Naive thymus-derived CD4-positive, alpha-beta T cell (primary cell): Measurements from ENCODE around the gene NKAIN1. TPM values are rescaled to one million over a fixed set of nuclear protein-coding genes. Genes with fewer than 3 reads are reported as not detected.

Experiments used
- ATAC-seq: fragments of 150-1000 bp; cut with Tn5 transposase; 2 replicates; pipeline ENCODE4 v1.10.0; 2021; ENCODE audit warnings: mild to moderate bottlenecking, moderate library complexity
- CTCF ChIA-PET: fragments of 350-600 bp; sonication (Branson Sonifier 250); formaldehyde crosslinking; loops from one replicate; lab custom pipeline; 2021; ENCODE audit warnings: antibody characterized with exemption; lab: Charles Lee
- POLR2A ChIA-PET: fragments of 350-600 bp; sonication (Branson Sonifier 250); formaldehyde crosslinking; loops from one replicate; lab custom pipeline; 2021; ENCODE audit warnings: antibody characterized with exemption, inconsistent platforms; lab: Charles Lee
- DNase-seq, 9 donors: peaks; one replicate each; pipeline versions ENCODE4 v3.0.0 to v3.0.0-alpha.2; 2020 to 2022; ENCODE audit warnings: mixed read lengths in 1 of 9
- H3K27ac ChIP-seq: one replicate; pipeline ENCODE4 v1.7.0; 2013; ENCODE audit warnings: mild to moderate bottlenecking, low read depth, low read length, moderate library complexity
- H3K27me3 ChIP-seq, 2 donors: one replicate each; pipeline ENCODE4 v1.7.0; 2013; ENCODE audit warnings: low read length in 2 of 2, mild to moderate bottlenecking in 2 of 2, moderate library complexity in 2 of 2; ENCODE audit not compliant: control insufficient read depth in 2 of 2, insufficient read depth in 2 of 2
- H3K36me3 ChIP-seq, 3 experiments: 1 replicate in 2 of 3; 2 replicates in 1 of 3; pipeline ENCODE4 v1.7.0; 2013; ENCODE audit warnings: low read length in 3 of 3, mild to moderate bottlenecking in 3 of 3, moderate library complexity in 1 of 3; ENCODE audit not compliant: insufficient read depth in 3 of 3, control insufficient read depth in 2 of 3
- H3K4me1 ChIP-seq, 2 donors: one replicate each; pipeline ENCODE4 v1.7.0; 2013; ENCODE audit warnings: low read length in 2 of 2, mild to moderate bottlenecking in 2 of 2, moderate library complexity in 1 of 2; ENCODE audit not compliant: control insufficient read depth in 2 of 2, insufficient read depth in 2 of 2
- H3K4me3 ChIP-seq: 2 replicates; pipeline ENCODE4 v1.7.0; 2013; ENCODE audit warnings: mild to moderate bottlenecking, low read length
- H3K9me3 ChIP-seq, 3 experiments: 1 replicate in 2 of 3; 2 replicates in 1 of 3; pipeline ENCODE4 v1.7.0; 2013; ENCODE audit warnings: low read length in 3 of 3; ENCODE audit not compliant: control insufficient read depth in 2 of 3
- H3K27ac Mint-ChIP-seq, 9 donors: one replicate each; pipeline ENCODE4 v1.8.0; 2020 to 2022; ENCODE audit warnings: mixed read lengths in 9 of 9, mild to moderate bottlenecking in 8 of 9, moderate library complexity in 5 of 9, inconsistent platforms in 2 of 9
- H3K27me3 Mint-ChIP-seq, 5 donors: one replicate each; pipeline ENCODE4 v1.8.0; 2021 to 2022; ENCODE audit warnings: mixed read lengths in 5 of 5, mild to moderate bottlenecking in 1 of 5
- H3K36me3 Mint-ChIP-seq, 5 donors: one replicate each; pipeline ENCODE4 v1.8.0; 2020 to 2022; ENCODE audit warnings: mixed read lengths in 5 of 5, mild to moderate bottlenecking in 3 of 5, inconsistent platforms in 1 of 5
- H3K4me1 Mint-ChIP-seq, 7 donors: one replicate each; pipeline ENCODE4 v1.8.0; 2020 to 2022; ENCODE audit warnings: mixed read lengths in 7 of 7, mild to moderate bottlenecking in 3 of 7, inconsistent platforms in 1 of 7
- H3K4me3 Mint-ChIP-seq, 10 donors: one replicate each; pipeline ENCODE4 v1.8.0; 2020 to 2022; ENCODE audit warnings: mild to moderate bottlenecking in 10 of 10, mixed read lengths in 10 of 10, moderate library complexity in 6 of 10, inconsistent platforms in 2 of 10
- H3K9me3 Mint-ChIP-seq, 11 donors: one replicate each; pipeline ENCODE4 v1.8.0; 2020 to 2022; ENCODE audit warnings: mixed read lengths in 11 of 11, mild to moderate bottlenecking in 4 of 11, inconsistent platforms in 1 of 11, moderate library complexity in 1 of 11
- intact Hi-C, 2 donors: fragments of 100-400 bp; cut with micrococcal nuclease; formaldehyde crosslinking; loops; one replicate each; pipeline ENCODE4 v1.15.1; 2023
- polyA plus RNA-seq, 2 donors: library from polyadenylated mRNA; unstranded; fragments of 300-500 nt; fragmentation: Illumina TruSeq; gene quantifications; one replicate each; pipeline ENCODE4 v1.2.3, GENCODE V29; 2021
- total RNA-seq, 6 experiments: library from RNA in 5 of 6; stranded (reverse) in 5 of 6; gene quantifications; 1 replicate in 5 of 6; 2 replicates in 1 of 6; pipeline ENCODE4 v1.2.3 and lab custom pipeline; 2021 to 2026

NKAIN1 gene
- total and polyA plus RNA-seq, 7 experiments from 2014 or later: not detected

- Histone ChIP-seq H3K36me3 (no peaks in the 10 kb centered on the region), H3K9me3 (no peaks in the 10 kb centered on the region), H3K4me1 (no peaks in the 10 kb centered on the region), H3K4me3 (no peak overlapping the region), H3K27ac (no peak overlapping the region), H3K27me3 (no peaks in the 10 kb centered on the region)
- ChIA-PET CTCF (no interaction called here), POLR2A (no interaction called here)
- Mint-ChIP-seq H3K27ac (no peak overlapping the region), H3K27me3 (peaks cover 0 to 6% (median 3%) of the 10 kb centered on the region in 5 donors), H3K4me3 (no peak overlapping the region), H3K4me1 (no peaks in the 10 kb centered on the region), H3K9me3 (peaks cover 0 to 1% (median 0%) of the 10 kb centered on the region in 11 donors), H3K36me3 (no peaks in the 10 kb centered on the region)
- intact Hi-C loops: no loop called here
- no peak for ATAC-seq
- DNase-seq: no peak
These were observed 36.5 kb downstream of the NKAIN1 start for GRCh38 chr1:31203215-31203614.

- Mint-ChIP-seq H3K27me3 (peaks cover 0 to 4% (median 0%) of the 10 kb centered on the region in 5 donors), H3K9me3 (no peaks in the 10 kb centered on the region), H3K4me3 (no peak overlapping the region), H3K36me3 (no peaks in the 10 kb centered on the region), H3K27ac (no peak overlapping the region), H3K4me1 (no peaks in the 10 kb centered on the region)
- POLR2A ChIA-PET: no interaction called here
- Histone ChIP-seq H3K36me3 (no peaks in the 10 kb centered on the region), H3K9me3 (no peaks in the 10 kb centered on the region), H3K27me3 (no peaks in the 10 kb centered on the region), H3K27ac (no peak overlapping the region), H3K4me1 (no peaks in the 10 kb centered on the region), H3K4me3 (no peak overlapping the region)
- ATAC-seq (no peak), DNase-seq (no peak)
- intact Hi-C loops: no loop called here
- CTCF ChIA-PET: no interaction called here
These were observed 37.7 kb downstream of the NKAIN1 start for GRCh38 chr1:31201931-31202360.

- Histone ChIP-seq H3K9me3 (no peaks in the 10 kb centered on the region), H3K4me3 (no peak overlapping the region), H3K27me3 (no peaks in the 10 kb centered on the region), H3K4me1 (no peaks in the 10 kb centered on the region), H3K36me3 (no peaks in the 10 kb centered on the region), H3K27ac (no peak overlapping the region)
- Mint-ChIP-seq H3K27ac (no peak overlapping the region), H3K4me3 (no peak overlapping the region), H3K9me3 (no peaks in the 10 kb centered on the region), H3K36me3 (no peaks in the 10 kb centered on the region), H3K4me1 (no peaks in the 10 kb centered on the region), H3K27me3 (peaks cover 0 to 10% (median 0%) of the 10 kb centered on the region in 5 donors)
- intact Hi-C loops: no loop called here
- ChIA-PET CTCF (interaction anchor here (0.7 kb wide), 1 partner anchor 365 kb away, joined by 3 read pairs; no protein-coding TSS in a partner anchor), POLR2A (no interaction called here)
- ATAC-seq (no peak), DNase-seq (no peak)
These were observed 39.7 kb downstream of the NKAIN1 start for GRCh38 chr1:31199949-31200348.

- Mint-ChIP-seq H3K27me3 (peaks cover 0 to 13% (median 0%) of the 10 kb centered on the region in 5 donors), H3K9me3 (no peaks in the 10 kb centered on the region), H3K4me1 (no peaks in the 10 kb centered on the region), H3K27ac (no peak overlapping the region), H3K4me3 (no peak overlapping the region), H3K36me3 (no peaks in the 10 kb centered on the region)
- ChIA-PET POLR2A (no interaction called here), CTCF (interaction anchor here (0.7 kb wide), 1 partner anchor 364 kb away, joined by 3 read pairs; no protein-coding TSS in a partner anchor)
- DNase-seq (no peak), ATAC-seq (no peak)
- H3K27ac ChIP-seq: no peak overlapping the region
- no peaks in the 10 kb centered on the region for H3K9me3 ChIP-seq
- intact Hi-C loops: no loop called here
- H3K27me3 ChIP-seq: no peaks in the 10 kb centered on the region
- H3K36me3 ChIP-seq: no peaks in the 10 kb centered on the region
- H3K4me3 ChIP-seq: no peak overlapping the region
- H3K4me1 ChIP-seq: no peaks in the 10 kb centered on the region
These were observed 40.4 kb downstream of the NKAIN1 start for GRCh38 chr1:31199236-31199790.

- ATAC-seq (no peak), DNase-seq (no peak)
- Mint-ChIP-seq H3K27me3 (peaks cover 0 to 13% (median 0%) of the 10 kb centered on the region in 5 donors), H3K4me3 (no peak overlapping the region), H3K9me3 (no peaks in the 10 kb centered on the region), H3K36me3 (no peaks in the 10 kb centered on the region), H3K4me1 (no peaks in the 10 kb centered on the region), H3K27ac (no peak overlapping the region)
- Histone ChIP-seq H3K27me3 (no peaks in the 10 kb centered on the region), H3K27ac (no peak overlapping the region), H3K36me3 (no peaks in the 10 kb centered on the region), H3K4me1 (no peaks in the 10 kb centered on the region), H3K4me3 (no peak overlapping the region), H3K9me3 (no peaks in the 10 kb centered on the region)
- CTCF ChIA-PET: no interaction called here
- POLR2A ChIA-PET: no interaction called here
- intact Hi-C loops: no loop called here
These were observed 41.1 kb downstream of the NKAIN1 start for GRCh38 chr1:31198600-31198999.

GRCh38 chr1:31198150-31198549 lies 41.5 kb downstream of the NKAIN1 start:
- H3K36me3 Mint-ChIP-seq: no peaks in the 10 kb centered on the region
- DNase-seq (no peak), ATAC-seq (no peak)
- Histone ChIP-seq H3K4me3 (no peak overlapping the region), H3K4me1 (no peaks in the 10 kb centered on the region), H3K27ac (no peak overlapping the region), H3K9me3 (no peaks in the 10 kb centered on the region), H3K36me3 (no peaks in the 10 kb centered on the region), H3K27me3 (no peaks in the 10 kb centered on the region)
- H3K9me3 Mint-ChIP-seq: no peaks in the 10 kb centered on the region
- ChIA-PET POLR2A (no interaction called here), CTCF (no interaction called here)
- intact Hi-C loops: no loop called here
- H3K27ac Mint-ChIP-seq: no peak overlapping the region
- H3K4me1 Mint-ChIP-seq: no peaks in the 10 kb centered on the region
- H3K27me3 Mint-ChIP-seq: peaks cover 0 to 13% (median 0%) of the 10 kb centered on the region in 5 donors
- no peak overlapping the region for H3K4me3 Mint-ChIP-seq

GRCh38 chr1:31196685-31197084 lies 43.0 kb downstream of the NKAIN1 start:
- DNase-seq (no peak), ATAC-seq (no peak)
- Histone ChIP-seq H3K4me3 (no peak overlapping the region), H3K36me3 (no peaks in the 10 kb centered on the region), H3K4me1 (no peaks in the 10 kb centered on the region), H3K9me3 (no peaks in the 10 kb centered on the region), H3K27me3 (no peaks in the 10 kb centered on the region), H3K27ac (no peak overlapping the region)
- Mint-ChIP-seq H3K9me3 (no peaks in the 10 kb centered on the region), H3K4me1 (no peaks in the 10 kb centered on the region), H3K27ac (no peak overlapping the region), H3K36me3 (no peaks in the 10 kb centered on the region), H3K27me3 (peaks cover 0 to 13% (median 0%) of the 10 kb centered on the region in 5 donors), H3K4me3 (no peak overlapping the region)
- intact Hi-C loops: no loop called here
- ChIA-PET CTCF (no interaction called here), POLR2A (no interaction called here)
